WTC11 (cell line): ENCODE results near the gene CEP72. TPM values are rescaled to one million over a fixed set of nuclear protein-coding genes. Genes with fewer than 3 reads are reported as not detected.

Source experiments
- ATAC-seq: fragments of 200-7000 bp; cut with Tn5 transposase; 2 replicates; pipeline ENCODE4 v1.10.0; 2021; ENCODE audit warnings: mild to moderate bottlenecking, moderate library complexity
- CTCF ChIA-PET: fragments of 300-600 bp; sonication (Branson Sonifier 250); formaldehyde crosslinking; loops from one replicate; lab custom pipeline; 2021; ENCODE audit warnings: antibody characterized with exemption; lab: Charles Lee
- POLR2A ChIA-PET: fragments of 350-600 bp; sonication (Branson Sonifier 250); formaldehyde crosslinking; loops from one replicate; lab custom pipeline; 2021; ENCODE audit warnings: antibody characterized with exemption; lab: Charles Lee
- DNase-seq: peaks from one replicate; pipeline ENCODE4 v3.0.0; 2021; ENCODE audit warnings: low spot score
- H3K27ac Mint-ChIP-seq: 2 replicates; pipeline ENCODE4 v1.8.0; 2021; ENCODE audit warnings: mixed read lengths
- H3K27me3 Mint-ChIP-seq: 2 replicates; pipeline ENCODE4 v1.8.0; 2021; ENCODE audit warnings: low read depth, mild to moderate bottlenecking, moderate library complexity, mixed read lengths
- H3K36me3 Mint-ChIP-seq: 2 replicates; pipeline ENCODE4 v1.8.0; 2021; ENCODE audit warnings: mixed read lengths
- H3K4me1 Mint-ChIP-seq: 2 replicates; pipeline ENCODE4 v1.8.0; 2022; ENCODE audit warnings: mixed read lengths
- H3K4me3 Mint-ChIP-seq: 2 replicates; pipeline ENCODE4 v1.8.0; 2021; ENCODE audit warnings: mild to moderate bottlenecking, moderate library complexity, mixed read lengths
- H3K9me3 Mint-ChIP-seq: 2 replicates; pipeline ENCODE4 v1.8.0; 2021; ENCODE audit warnings: mixed read lengths
- AR ChIP-seq: fragments of 250-450 bp; sonication (Bioruptor Pico); IDR thresholded peaks from 2 replicates; pipeline ENCODE4 v1.9.0; 2021; ENCODE audit warnings: mild to moderate bottlenecking
- CREB1 ChIP-seq: sonication (generic); formaldehyde crosslinking; IDR thresholded peaks from 2 replicates; pipeline ENCODE4 v1.8.0; 2023; ENCODE audit warnings: mild to moderate bottlenecking, missing genetic modification reagents
- GTF2I ChIP-seq: fragments of 250-450 bp; sonication (Bioruptor Pico); conservative IDR thresholded peaks from 2 replicates; pipeline ENCODE4 v1.4.0; 2021; ENCODE audit warnings: mild to moderate bottlenecking
- JUN ChIP-seq: sonication (generic); formaldehyde crosslinking; IDR thresholded peaks from 2 replicates; pipeline ENCODE4 v1.8.0; 2023; ENCODE audit warnings: mild to moderate bottlenecking, missing genetic modification reagents
- MAX ChIP-seq: sonication (generic); formaldehyde crosslinking; IDR thresholded peaks from 2 replicates; pipeline ENCODE4 v1.8.0; 2022; ENCODE audit warnings: mild to moderate bottlenecking, missing genetic modification reagents
- NFYB ChIP-seq: sonication (generic); formaldehyde crosslinking; conservative IDR thresholded peaks from 2 replicates; pipeline ENCODE4 v1.8.0; 2022; ENCODE audit warnings: low read depth, missing genetic modification reagents
- STAT6 ChIP-seq: sonication (generic); formaldehyde crosslinking; conservative IDR thresholded peaks from 2 replicates; pipeline ENCODE4 v1.8.1; 2023; ENCODE audit warnings: mild to moderate bottlenecking, low read depth, missing genetic modification reagents, moderate library complexity
- TP53 ChIP-seq: sonication (generic); formaldehyde crosslinking; IDR thresholded peaks from 2 replicates; pipeline ENCODE4 v1.8.1; 2023; ENCODE audit warnings: mild to moderate bottlenecking, missing genetic modification reagents
- ZMAT4 ChIP-seq: fragments of 250-450 bp; sonication (Bioruptor Pico); IDR thresholded peaks from 2 replicates; pipeline ENCODE4 v1.9.0; 2021; ENCODE audit warnings: mild to moderate bottlenecking
- ZNF121 ChIP-seq: sonication (generic); formaldehyde crosslinking; IDR thresholded peaks from 2 replicates; pipeline ENCODE4 v1.8.0; 2023; ENCODE audit warnings: missing genetic modification reagents
- ZNF219 ChIP-seq: sonication (generic); formaldehyde crosslinking; IDR thresholded peaks from 2 replicates; pipeline ENCODE4 v1.8.0; 2023; ENCODE audit warnings: missing genetic modification reagents, mild to moderate bottlenecking, borderline replicate concordance
- ZNF232 ChIP-seq: sonication (generic); formaldehyde crosslinking; IDR thresholded peaks from 2 replicates; pipeline ENCODE4 v1.8.0; 2022; ENCODE audit warnings: mild to moderate bottlenecking, missing genetic modification reagents
- ZNF263 ChIP-seq: sonication (generic); formaldehyde crosslinking; IDR thresholded peaks from 2 replicates; pipeline ENCODE4 v1.8.1; 2022; ENCODE audit warnings: low read depth, mild to moderate bottlenecking, moderate library complexity, missing genetic modification reagents
- ZNF281 ChIP-seq: sonication (generic); formaldehyde crosslinking; IDR thresholded peaks from 2 replicates; pipeline ENCODE4 v1.8.0; 2023; ENCODE audit warnings: mild to moderate bottlenecking, missing genetic modification reagents
- ZNF671 ChIP-seq: fragments of 250-450 bp; sonication (Bioruptor Pico); IDR thresholded peaks from 2 replicates; pipeline ENCODE4 v1.8.0; 2021; ENCODE audit warnings: mild to moderate bottlenecking
- total RNA-seq: library from RNA; stranded (reverse); gene quantifications from 3 replicates; pipeline ENCODE4 v1.2.3, GENCODE V29; 2021
- TF ChIP-seq, protein P1 (sequence below): fragments of 250-450 bp; sonication (Bioruptor Pico); IDR thresholded peaks from 2 replicates; pipeline ENCODE4 v1.9.0; 2021; ENCODE audit warnings: moderate library complexity, mild to moderate bottlenecking, inconsistent platforms, borderline replicate concordance
- TF ChIP-seq, protein P2 (sequence below): sonication (generic); formaldehyde crosslinking; IDR thresholded peaks from 2 replicates; pipeline ENCODE4 v1.8.1; 2023; ENCODE audit warnings: mild to moderate bottlenecking, missing genetic modification reagents

The CEP72 gene
- total RNA-seq, 1 experiment from 2014 or later: 26.6 TPM

GRCh38 chr5:600886-601541 is 11.1 kb upstream of the CEP72 start:
- ChIA-PET POLR2A (no interaction called here), CTCF (no interaction called here)
- TF ChIP-seq STAT6 (no peak), JUN (CRISPR knock-in tag) (no peak), ZNF121 (CRISPR knock-in tag) (no peak), AR (no peak), ZNF671 (no peak), ZNF232 (CRISPR knock-in tag) (no peak), ZNF281 (CRISPR knock-in tag) (no peak)
- TF ChIP-seq, protein P1, sequence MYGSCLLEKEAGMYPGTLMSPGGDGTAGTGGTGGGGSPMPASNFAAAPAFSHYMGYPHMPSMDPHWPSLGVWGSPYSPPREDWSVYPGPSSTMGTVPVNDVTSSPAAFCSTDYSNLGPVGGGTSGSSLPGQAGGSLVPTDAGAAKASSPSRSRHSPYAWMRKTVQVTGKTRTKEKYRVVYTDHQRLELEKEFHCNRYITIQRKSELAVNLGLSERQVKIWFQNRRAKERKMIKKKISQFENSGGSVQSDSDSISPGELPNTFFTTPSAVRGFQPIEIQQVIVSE: no peak
- no peak overlapping the region for H3K27ac Mint-ChIP-seq
- H3K4me3 Mint-ChIP-seq: no peak overlapping the region
- DNase-seq (no peak), ATAC-seq (no peak)
- H3K36me3 Mint-ChIP-seq: no peaks in the 10 kb centered on the region
- H3K4me1 Mint-ChIP-seq: no peaks in the 10 kb centered on the region
- peaks cover 30% of the 10 kb centered on the region for H3K27me3 Mint-ChIP-seq
- H3K9me3 Mint-ChIP-seq: no peaks in the 10 kb centered on the region

- Mint-ChIP-seq H3K4me1 (no peaks in the 10 kb centered on the region), H3K4me3 (no peak overlapping the region), H3K9me3 (no peaks in the 10 kb centered on the region), H3K27ac (no peak overlapping the region), H3K36me3 (no peaks in the 10 kb centered on the region), H3K27me3 (peaks cover 22% of the 10 kb centered on the region)
- no peak for TF ChIP-seq ZNF263 (CRISPR knock-in tag)
- no peak for TF ChIP-seq GTF2I (CRISPR knock-in tag)
- TF ChIP-seq, protein P1: no peak
- TF ChIP-seq CREB1: no peak
- no peak for TF ChIP-seq NFYB
- no peak for TF ChIP-seq ZNF121 (CRISPR knock-in tag)
- no peak for TF ChIP-seq MAX (CRISPR knock-in tag)
- TF ChIP-seq TP53 (CRISPR knock-in tag): no peak
- no peak for TF ChIP-seq ZNF219
- TF ChIP-seq ZMAT4 (CRISPR knock-in tag): no peak
- TF ChIP-seq, protein P2, sequence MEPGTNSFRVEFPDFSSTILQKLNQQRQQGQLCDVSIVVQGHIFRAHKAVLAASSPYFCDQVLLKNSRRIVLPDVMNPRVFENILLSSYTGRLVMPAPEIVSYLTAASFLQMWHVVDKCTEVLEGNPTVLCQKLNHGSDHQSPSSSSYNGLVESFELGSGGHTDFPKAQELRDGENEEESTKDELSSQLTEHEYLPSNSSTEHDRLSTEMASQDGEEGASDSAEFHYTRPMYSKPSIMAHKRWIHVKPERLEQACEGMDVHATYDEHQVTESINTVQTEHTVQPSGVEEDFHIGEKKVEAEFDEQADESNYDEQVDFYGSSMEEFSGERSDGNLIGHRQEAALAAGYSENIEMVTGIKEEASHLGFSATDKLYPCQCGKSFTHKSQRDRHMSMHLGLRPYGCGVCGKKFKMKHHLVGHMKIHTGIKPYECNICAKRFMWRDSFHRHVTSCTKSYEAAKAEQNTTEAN: no peak
- no peak for DNase-seq
- ATAC-seq: no peak
- CTCF ChIA-PET: no interaction called here
- POLR2A ChIA-PET: no interaction called here
Observed at GRCh38 chr5:601771-602465, 10.2 kb upstream of the CEP72 start.
